Ovary (tissue), 3 donors: ENCODE measurements around the gene C7.

Experiments used
- CTCF ChIP-seq, 3 donors: fragments of 450-650 bp in 2 of 3; fragments of 200-600 bp in 1 of 3; IDR thresholded peaks; one replicate each; pipeline versions ENCODE4 v1.5.1 to v1.8.0; 2016 to 2022; ENCODE audit warnings: antibody characterized with exemption in 3 of 3, mild to moderate bottlenecking in 1 of 3
- POLR2A ChIP-seq: fragments of 450-650 bp; IDR thresholded peaks from one replicate; pipeline ENCODE4 v1.6.1; 2017; ENCODE audit warnings: antibody characterized with exemption, mild to moderate bottlenecking, moderate library complexity
- donor health status: DM: no; HTN: no; CAD: no.

- TF ChIP-seq CTCF (IDR thresholded peaks at IDR 0.05), result no peak
- TF ChIP-seq POLR2A, result no peak
These were observed 63.1 kb downstream of the C7 start for GRCh38 chr5:40972434-40972833.
